Karpas-422 (cell line): ENCODE results near the gene NACA. TPM values are rescaled to one million over a fixed set of nuclear protein-coding genes. Genes with fewer than 3 reads are reported as not detected.
"Not testable (repeated sequence)": the region's sequence is repeated elsewhere in the genome, so short reads cannot be mapped to it uniquely, and the experiment has no call there.

Experiments
- DNase-seq: peaks from one replicate; pipeline ENCODE4 v3.0.0-alpha.2; 2015
- H2AFZ ChIP-seq: fragments of 200-600 bp; sonication (generic); 2 replicates; pipeline ENCODE4 v1.6.1; 2014; ENCODE audit warnings: antibody characterized with exemption, low read length, mixed read lengths
- H3K27ac ChIP-seq: fragments of 200-600 bp; sonication (generic); 2 replicates; pipeline ENCODE4 v1.5.1; 2014; ENCODE audit warnings: mild to moderate bottlenecking, low read length, moderate library complexity
- H3K27me3 ChIP-seq: fragments of 200-600 bp; sonication (generic); 2 replicates; pipeline ENCODE4 v1.6.1; 2014; ENCODE audit warnings: low read length, mixed read lengths
- H3K36me3 ChIP-seq: fragments of 200-600 bp; sonication (generic); 2 replicates; pipeline ENCODE4 v1.6.1; 2014; ENCODE audit warnings: low read length, mixed read lengths; ENCODE audit not compliant: insufficient read depth
- H3K4me1 ChIP-seq: fragments of 200-600 bp; sonication (generic); 2 replicates; pipeline ENCODE4 v1.6.1; 2014; ENCODE audit warnings: mild to moderate bottlenecking, low read length, mixed read lengths
- H3K4me2 ChIP-seq: fragments of 200-600 bp; sonication (generic); 2 replicates; pipeline ENCODE4 v1.6.1; 2014; ENCODE audit warnings: low read length, low read depth, mild to moderate bottlenecking; ENCODE audit not compliant: poor library complexity, severe bottlenecking
- H3K4me3 ChIP-seq: fragments of 200-600 bp; sonication (generic); 2 replicates; pipeline ENCODE4 v1.5.1; 2014; ENCODE audit warnings: mild to moderate bottlenecking, antibody characterized with exemption, low read length, mixed read lengths
- H3K79me2 ChIP-seq: fragments of 200-600 bp; sonication (generic); 2 replicates; pipeline ENCODE4 v1.6.1; 2014; ENCODE audit warnings: mild to moderate bottlenecking, low read length, mixed read lengths
- H3K9ac ChIP-seq: fragments of 200-600 bp; sonication (generic); 2 replicates; pipeline ENCODE4 v1.6.0; 2014; ENCODE audit warnings: low read length
- H3K9me2 ChIP-seq: fragments of 200-600 bp; sonication (generic), shearing (Covaris generic); replicated peaks from 2 replicates; pipeline ENCODE4 v1.6.0; 2014; ENCODE audit warnings: mild to moderate bottlenecking, low read length, moderate library complexity; ENCODE audit not compliant: insufficient read depth
- H3K9me3 ChIP-seq: fragments of 300-700, 200-600 bp; sonication (generic); 2 replicates; pipeline ENCODE4 v1.6.1; 2014; ENCODE audit warnings: low read length, mixed read lengths
- H4K20me1 ChIP-seq: fragments of 200-600 bp; sonication (generic); 2 replicates; pipeline ENCODE4 v1.6.1; 2014; ENCODE audit warnings: mild to moderate bottlenecking, antibody characterized with exemption, low read length, low read depth; ENCODE audit not compliant: insufficient read depth
- total RNA-seq: library from RNA; depleted of rRNA; stranded (reverse); fragments of >200 nt; shearing (Covaris generic); gene quantifications from 2 replicates; pipeline ENCODE4 v1.2.3, GENCODE V29; 2014; ENCODE audit warnings: low replicate concordance

Gene NACA
- total RNA-seq, 1 experiment from 2014 or later: 2,309 TPM

DNA sequence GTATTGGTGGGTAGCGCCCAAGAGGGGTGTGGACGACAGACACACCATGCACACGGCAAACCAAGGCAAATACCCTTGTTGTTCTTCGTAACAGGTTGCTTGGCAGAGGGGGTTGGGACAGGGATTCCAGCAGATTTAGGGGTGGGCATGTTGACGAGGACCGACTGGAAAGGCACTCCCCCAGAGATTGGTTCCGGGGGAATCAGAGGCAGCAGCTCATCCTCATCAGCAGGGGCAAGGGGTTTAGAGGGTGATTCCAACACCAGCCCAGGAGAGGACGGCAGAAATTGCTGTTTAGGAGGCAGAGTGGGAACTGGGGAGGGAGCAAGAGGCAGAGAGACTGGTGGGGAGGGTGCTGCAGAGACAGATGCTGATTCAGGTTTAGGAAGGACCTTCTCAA is 9.3 kb downstream of the NACA start:
- Histone ChIP-seq H3K36me3 (peaks cover 57% of the 10 kb centered on the region), H4K20me1 (peaks cover 62% of the 10 kb centered on the region), H3K9ac (no peak overlapping the region), H3K4me3 (no peak overlapping the region), H3K27ac (no peak overlapping the region), H3K4me1 (peaks cover 43% of the 10 kb centered on the region), H2AFZ (no peak overlapping the region), H3K9me2 (no peaks in the 10 kb centered on the region), H3K79me2 (peaks cover 22% of the 10 kb centered on the region), H3K27me3 (no peaks in the 10 kb centered on the region), H3K9me3 (no peaks in the 10 kb centered on the region), H3K4me2 (no peak overlapping the region)
- DNase-seq: no peak

DNA sequence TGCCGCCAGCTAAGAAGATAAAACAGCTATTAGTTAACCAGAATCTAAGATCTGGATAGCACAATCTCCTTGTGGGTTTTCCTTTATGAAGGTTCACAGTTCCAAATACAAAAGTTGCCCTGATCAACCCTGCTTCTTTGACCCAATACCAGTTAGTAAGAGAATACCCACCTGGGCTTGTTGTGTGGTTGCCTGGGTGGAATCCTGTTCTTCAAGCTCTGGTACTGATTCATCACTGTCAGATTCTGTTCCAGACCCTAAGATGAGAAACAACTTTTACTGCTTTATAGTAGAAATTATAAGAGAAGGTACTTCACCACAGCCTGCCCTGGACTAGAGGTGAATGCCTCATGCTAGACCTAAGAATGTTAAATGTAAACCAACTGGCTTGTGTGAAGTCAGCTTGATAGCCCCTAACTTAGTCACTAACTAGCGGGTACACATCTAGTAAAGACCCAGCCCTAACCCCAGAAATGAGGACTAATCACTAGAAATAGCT is 10.6 kb downstream of the NACA start:
- Histone ChIP-seq H3K36me3 (peaks cover 44% of the 10 kb centered on the region), H3K27me3 (no peaks in the 10 kb centered on the region), H3K4me3 (no peak overlapping the region), H3K4me2 (no peak overlapping the region), H3K9ac (no peak overlapping the region), H3K79me2 (peaks cover 9% of the 10 kb centered on the region), H3K27ac (no peak overlapping the region), H3K9me2 (no peaks in the 10 kb centered on the region), H3K9me3 (no peaks in the 10 kb centered on the region), H2AFZ (no peak overlapping the region), H3K4me1 (peaks cover 30% of the 10 kb centered on the region), H4K20me1 (peaks cover 48% of the 10 kb centered on the region)
- DNase-seq: peak; percentile 37

GRCh38 chr12:56713345-56713744 is 11.8 kb downstream of the NACA start:
- Histone ChIP-seq H2AFZ (no peak overlapping the region), H3K4me2 (no peak overlapping the region), H3K27me3 (no peaks in the 10 kb centered on the region), H3K9me3 (no peaks in the 10 kb centered on the region), H3K9me2 (no peaks in the 10 kb centered on the region), H3K27ac (no peak overlapping the region), H4K20me1 (peaks cover 37% of the 10 kb centered on the region), H3K79me2 (no peaks in the 10 kb centered on the region; the same call in 1 of the 2 replicates), H3K36me3 (peaks cover 39% of the 10 kb centered on the region), H3K4me3 (no peak overlapping the region), H3K9ac (no peak overlapping the region), H3K4me1 (peaks cover 19% of the 10 kb centered on the region)
- DNase-seq: no peak

DNA sequence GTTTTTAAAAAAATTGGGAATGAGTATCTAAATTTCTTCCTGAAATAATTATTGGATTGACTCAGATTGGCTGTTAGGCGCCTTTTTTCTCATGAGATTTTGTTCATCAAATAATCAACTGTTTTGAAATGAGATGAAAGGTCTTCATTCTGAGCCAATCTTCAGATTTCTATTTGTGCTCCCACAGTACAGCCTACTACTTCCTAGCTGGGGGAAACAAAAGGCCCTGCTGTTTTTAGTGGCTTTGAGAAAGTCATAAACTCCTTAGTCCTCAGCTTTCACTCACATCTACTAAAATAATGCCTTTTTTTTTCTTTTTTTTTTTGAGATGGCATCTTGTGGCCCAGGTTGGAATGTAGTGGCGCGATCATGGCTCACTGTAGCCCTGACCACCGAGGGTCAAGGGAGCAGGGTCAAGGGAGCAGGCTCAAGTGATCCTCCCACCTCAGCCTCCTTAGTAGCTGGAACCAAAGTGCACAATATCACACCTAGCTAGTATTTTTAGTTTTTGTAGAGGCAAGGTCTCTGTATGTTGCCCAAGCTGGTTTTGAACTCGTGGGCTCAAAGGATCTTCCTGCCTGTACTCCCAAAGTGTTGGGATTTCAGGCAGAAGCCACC is 15.2 kb downstream of the NACA start:
- H3K4me3 ChIP-seq: no peak overlapping the region
- H2AFZ ChIP-seq: no peak overlapping the region
- no peaks in the 10 kb centered on the region for H3K79me2 ChIP-seq
- peaks cover 29% of the 10 kb centered on the region for H3K36me3 ChIP-seq
- no peaks in the 10 kb centered on the region for H3K27me3 ChIP-seq
- no peaks in the 10 kb centered on the region for H3K9me2 ChIP-seq
- no peak overlapping the region for H3K9ac ChIP-seq
- DNase-seq: no peak
- no peak overlapping the region for H3K4me2 ChIP-seq
- H3K9me3 ChIP-seq: no peaks in the 10 kb centered on the region
- H3K27ac ChIP-seq: no peak overlapping the region
- peaks cover 11% of the 10 kb centered on the region for H4K20me1 ChIP-seq
- no peaks in the 10 kb centered on the region for H3K4me1 ChIP-seq

GRCh38 chr12:56704522-56704921 is 20.6 kb downstream of the NACA start:
- not testable (repeated sequence) for H3K4me2 ChIP-seq, H3K4me1 ChIP-seq, H3K27ac ChIP-seq, DNase-seq, H2AFZ ChIP-seq, H3K36me3 ChIP-seq, H4K20me1 ChIP-seq, H3K79me2 ChIP-seq, H3K4me3 ChIP-seq, H3K9me3 ChIP-seq, H3K27me3 ChIP-seq, H3K9ac ChIP-seq, H3K9me2 ChIP-seq

DNA sequence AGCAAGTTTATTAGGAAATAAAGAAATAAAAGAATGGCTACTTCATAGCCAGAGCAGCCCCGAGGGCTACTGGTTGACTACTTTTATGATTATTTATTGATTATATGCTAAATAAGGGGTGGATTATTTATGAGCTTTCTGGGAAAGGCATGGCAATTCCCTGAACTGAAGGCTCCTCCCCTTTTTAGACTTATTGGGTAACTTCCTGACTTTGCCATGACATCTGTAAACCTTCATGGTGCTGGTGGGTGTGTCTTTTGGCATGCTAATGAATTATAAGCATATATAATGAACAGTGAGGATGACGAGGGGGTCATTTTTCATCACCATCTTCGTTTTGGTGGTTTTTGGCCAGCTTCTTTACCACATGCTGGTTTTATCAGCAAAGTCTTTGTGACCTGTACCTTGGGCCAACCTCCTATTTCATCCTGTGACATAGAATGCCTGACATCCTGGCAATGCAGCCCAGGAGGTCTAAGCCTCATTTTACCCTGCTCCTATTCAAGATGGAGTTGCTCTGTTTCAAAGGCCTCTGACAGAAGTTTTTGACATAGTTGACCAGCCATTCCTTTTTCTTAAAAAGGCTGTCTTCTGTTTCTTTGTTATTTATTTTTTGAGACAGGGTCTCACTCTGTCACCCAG is 26.0 kb downstream of the NACA start:
- DNase-seq: peak; percentile 39
- H3K4me1 ChIP-seq: peaks cover 4% of the 10 kb centered on the region; the same call in 1 of the 2 replicates
- H3K4me2 ChIP-seq: no peak overlapping the region
- no peak overlapping the region for H3K27ac ChIP-seq
- no peak overlapping the region for H3K9ac ChIP-seq
- no peaks in the 10 kb centered on the region for H3K36me3 ChIP-seq
- no peaks in the 10 kb centered on the region for H3K9me2 ChIP-seq
- no peaks in the 10 kb centered on the region for H3K79me2 ChIP-seq
- H3K4me3 ChIP-seq: no peak overlapping the region
- no peaks in the 10 kb centered on the region for H4K20me1 ChIP-seq
- H3K27me3 ChIP-seq: no peaks in the 10 kb centered on the region
- H3K9me3 ChIP-seq: no peaks in the 10 kb centered on the region
- no peak overlapping the region for H2AFZ ChIP-seq

- Histone ChIP-seq H3K4me1 (peaks cover 1% of the 10 kb centered on the region; the same call in 1 of the 2 replicates), H4K20me1 (no peaks in the 10 kb centered on the region), H3K9ac (no peak overlapping the region), H3K36me3 (no peaks in the 10 kb centered on the region), H3K4me3 (no peak overlapping the region), H3K27ac (no peak overlapping the region), H3K27me3 (no peaks in the 10 kb centered on the region), H3K4me2 (no peak overlapping the region), H3K79me2 (no peaks in the 10 kb centered on the region), H3K9me2 (no peaks in the 10 kb centered on the region), H2AFZ (no peak overlapping the region), H3K9me3 (no peaks in the 10 kb centered on the region)
- no peak for DNase-seq
Observed at GRCh38 chr12:56695327-56696101, 29.6 kb downstream of the NACA start.

- Histone ChIP-seq H3K4me3 (no peak overlapping the region), H3K9me3 (no peaks in the 10 kb centered on the region), H3K4me1 (peaks cover 3% of the 10 kb centered on the region), H3K9ac (no peak overlapping the region), H3K79me2 (peaks cover 2% of the 10 kb centered on the region; the same call in 1 of the 2 replicates), H3K4me2 (no peak overlapping the region), H4K20me1 (no peaks in the 10 kb centered on the region), H2AFZ (no peak overlapping the region), H3K36me3 (no peaks in the 10 kb centered on the region), H3K27me3 (no peaks in the 10 kb centered on the region), H3K27ac (no peak overlapping the region), H3K9me2 (no peaks in the 10 kb centered on the region)
- no peak for DNase-seq
Observed at GRCh38 chr12:56694161-56694560, 30.9 kb downstream of the NACA start.
